Epithelial cell of esophagus (primary cell): ENCODE measurements around the gene OR51D1.

Source experiments
- DNase-seq: peaks from one replicate; pipeline ENCODE4 v3.0.0; 2010; ENCODE audit warnings: low read depth
- H3K4me3 ChIP-seq: 2 replicates; pipeline ENCODE4 v1.5.1; 2011; ENCODE audit warnings: mild to moderate bottlenecking, low read length, control low read depth
- TF ChIP-seq, protein P1 (sequence below): IDR thresholded peaks from 2 replicates; pipeline ENCODE4 v1.5.1; 2011; ENCODE audit warnings: low read depth, mild to moderate bottlenecking, low read length, control low read depth, inconsistent platforms; ENCODE audit not compliant: insufficient read depth; ENCODE audit errors: missing control alignments

Gene OR51D1

GRCh38 chr11:4636962-4637661 lies at the start of gene OR51D1:
OR51D1 (plus strand) TSS chr11:4637477; CDS start chr11:4639791, 2,314 bp downstream.
- TF ChIP-seq, protein P1, sequence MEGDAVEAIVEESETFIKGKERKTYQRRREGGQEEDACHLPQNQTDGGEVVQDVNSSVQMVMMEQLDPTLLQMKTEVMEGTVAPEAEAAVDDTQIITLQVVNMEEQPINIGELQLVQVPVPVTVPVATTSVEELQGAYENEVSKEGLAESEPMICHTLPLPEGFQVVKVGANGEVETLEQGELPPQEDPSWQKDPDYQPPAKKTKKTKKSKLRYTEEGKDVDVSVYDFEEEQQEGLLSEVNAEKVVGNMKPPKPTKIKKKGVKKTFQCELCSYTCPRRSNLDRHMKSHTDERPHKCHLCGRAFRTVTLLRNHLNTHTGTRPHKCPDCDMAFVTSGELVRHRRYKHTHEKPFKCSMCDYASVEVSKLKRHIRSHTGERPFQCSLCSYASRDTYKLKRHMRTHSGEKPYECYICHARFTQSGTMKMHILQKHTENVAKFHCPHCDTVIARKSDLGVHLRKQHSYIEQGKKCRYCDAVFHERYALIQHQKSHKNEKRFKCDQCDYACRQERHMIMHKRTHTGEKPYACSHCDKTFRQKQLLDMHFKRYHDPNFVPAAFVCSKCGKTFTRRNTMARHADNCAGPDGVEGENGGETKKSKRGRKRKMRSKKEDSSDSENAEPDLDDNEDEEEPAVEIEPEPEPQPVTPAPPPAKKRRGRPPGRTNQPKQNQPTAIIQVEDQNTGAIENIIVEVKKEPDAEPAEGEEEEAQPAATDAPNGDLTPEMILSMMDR: peak; percentile 93
- no peak within 1 kb of the TSS for H3K4me3 ChIP-seq
- DNase-seq: peak; percentile 73

GRCh38 chr11:4589017-4589416 lies 48.3 kb upstream of the OR51D1 start:
- TF ChIP-seq, protein P1: no peak
- no peak overlapping the region for H3K4me3 ChIP-seq
- DNase-seq: no peak

DNA sequence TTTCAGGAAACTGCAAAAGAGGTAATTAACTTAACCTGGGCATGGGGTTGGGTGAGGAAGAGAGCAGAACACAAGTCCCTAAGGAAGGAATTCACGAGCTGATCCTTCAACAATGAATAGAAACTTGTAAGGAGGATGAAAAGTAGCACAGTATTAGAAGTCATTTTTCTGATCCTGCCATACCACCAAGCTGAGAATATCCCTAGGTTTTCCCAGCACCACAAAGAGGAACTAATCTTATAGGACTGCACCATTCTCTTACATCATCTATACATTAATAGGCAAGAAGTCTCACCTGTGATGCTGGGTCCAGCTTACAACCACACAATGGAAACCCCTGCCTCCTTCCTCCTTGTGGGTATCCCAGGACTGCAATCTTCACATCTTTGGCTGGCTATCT lies 43.5 kb upstream of the OR51D1 start, which contains the start of gene OR52I1:
Gene OR52I1, plus strand, starts transcription at position 301 of the 400 bp plus-strand sequence. Its CDS starts 0 bp downstream, at position 301.
- TF ChIP-seq, protein P1: no peak
- no peak for DNase-seq
- H3K4me3 ChIP-seq: no peak within 1 kb of the TSS

GRCh38 chr11:4605057-4605456 lies 32.2 kb upstream of the OR51D1 start:
- TF ChIP-seq, protein P1: no peak
- no peak for DNase-seq
- no peak overlapping the region for H3K4me3 ChIP-seq

- TF ChIP-seq, protein P1: no peak
- DNase-seq: peak; percentile 3
- peak overlapping the region; percentile 73 for H3K4me3 ChIP-seq
Observed at GRCh38 chr11:4606231-4607015, 30.9 kb upstream of the OR51D1 start.

DNA sequence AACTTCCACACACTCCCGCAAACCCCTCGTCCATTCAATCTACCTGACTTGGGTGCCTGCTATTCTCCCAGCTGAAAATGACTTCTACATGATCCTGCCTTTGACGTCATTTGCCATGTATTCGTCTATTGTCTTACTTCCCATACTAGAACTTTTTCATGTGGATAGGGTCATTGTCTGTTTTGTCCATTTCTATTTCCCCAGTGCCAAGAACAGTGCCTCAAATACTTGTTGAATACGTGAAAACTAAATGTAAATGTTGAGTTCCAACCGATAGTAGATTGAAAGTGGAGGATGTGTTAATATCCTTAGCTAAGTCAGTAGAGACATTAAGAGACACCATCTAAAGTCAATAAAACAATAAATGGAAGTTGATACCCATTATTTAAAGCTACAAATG lies 30.2 kb upstream of the OR51D1 start:
- TF ChIP-seq, protein P1: no peak
- peak overlapping the region; percentile 73 for H3K4me3 ChIP-seq
- DNase-seq: peak; percentile 23
